ENCODE data around the gene GTF3C4. TPM values are rescaled to one million over a fixed set of nuclear protein-coding genes. Genes with fewer than 3 reads are reported as not detected.

GTF3C4 gene
- total and polyA plus RNA-seq, 2 of the 13 experiments (the other 11 are each of a cell fraction or from before 2014, with no cell fraction given) = 2.6 to 12.9 TPM

- intact Hi-C loops (cut with micrococcal nuclease; ENCODE audit: unreplicated experiment) (no loop called here), in situ Hi-C loops (cut with HindIII; ENCODE audit: extremely low pct_ligation_motif_present, low pct_unique_long_range_greater_than_20kb) (no loop called here)
- H2AFZ ChIP-seq (ENCODE audit: low read length) = no peak overlapping the region
- DNase-seq (ENCODE audit: low spot score) (no peak), FAIRE-seq (no peak), ATAC-seq (no peak)
- H3K4me2 ChIP-seq (ENCODE audit: low read depth, low read length) = no peak overlapping the region
- no peaks in the 10 kb centered on the region for H3K27me3 ChIP-seq (ENCODE audit: control insufficient read depth in 1 of 2, insufficient read depth in 2 of 2, low read length in 2 of 2)
- WGBS (ENCODE audit: low lambda C conversion rate) = 94% methylated on average over 5 of the region's 5 CpGs
- H4K20me1 ChIP-seq (ENCODE audit: insufficient read depth, low read length) = no peaks in the 10 kb centered on the region
- no peak overlapping the region for H3K9ac ChIP-seq (ENCODE audit: insufficient read depth, low read depth, low read length)
- H3K79me2 ChIP-seq (ENCODE audit: insufficient read depth, low read length) = no peaks in the 10 kb centered on the region
- H3K36me3 ChIP-seq (replicated peaks in 1 of 2; ENCODE audit: control insufficient read depth in 1 of 2, insufficient read depth in 2 of 2, low read length in 2 of 2) = peaks cover 10 to 48% of the 10 kb centered on the region in 2 experiments; a peak in 4 of 5 replicates
- no peak overlapping the region for H3K27ac ChIP-seq (ENCODE audit: extremely low read length, insufficient read depth, low read length)
- POLR2A ChIA-PET = no interaction called here
- TF ChIP-seq ZKSCAN8 (CRISPR knock-in tag; IDR thresholded peaks at IDR 0.05; ENCODE audit: borderline replicate concordance) (no peak), ZNF441 (CRISPR knock-in tag; IDR thresholded peaks at IDR 0.05; ENCODE audit: borderline replicate concordance) (no peak), MTF2 (CRISPR knock-in tag; IDR thresholded peaks at IDR 0.05; ENCODE audit: borderline replicate concordance) (no peak), ZFP62 (CRISPR knock-in tag; IDR thresholded peaks at IDR 0.05) (no peak), ZNF24 (IDR thresholded peaks at IDR 0.05) (no peak), CENPX (CRISPR knock-in tag; IDR thresholded peaks at IDR 0.05) (no peak), NFRKB (IDR thresholded peaks at IDR 0.05) (no peak), ELF1 (CRISPR knock-in tag; IDR thresholded peaks at IDR 0.05) (no peak), ZNF296 (CRISPR knock-in tag; conservative IDR thresholded peaks at IDR 0.05) (no peak), CCDC6 (CRISPR knock-in tag; IDR thresholded peaks at IDR 0.05) (no peak), ZBTB39 (CRISPR knock-in tag; IDR thresholded peaks at IDR 0.05) (no peak), ZNF557 (CRISPR knock-in tag; IDR thresholded peaks at IDR 0.05) (no peak), ZBTB10 (CRISPR knock-in tag; IDR thresholded peaks at IDR 0.05; ENCODE audit: borderline replicate concordance) (no peak), ZNF121 (CRISPR knock-in tag; IDR thresholded peaks at IDR 0.05) (no peak), ZNF629 (CRISPR knock-in tag; conservative IDR thresholded peaks at IDR 0.05) (no peak), TFAP4 (IDR thresholded peaks at IDR 0.05; ENCODE audit: borderline replicate concordance, low read depth) (no peak), ZNF564 (CRISPR knock-in tag; IDR thresholded peaks at IDR 0.05) (no peak), EP300 (IDR thresholded peaks at IDR 0.05; ENCODE audit: low read depth in 2 of 2, low read length in 2 of 2) (no peak), EP300 (CRISPR knock-in tag; IDR thresholded peaks at IDR 0.05; ENCODE audit: borderline replicate concordance) (no peak)
- peaks cover 9% of the 10 kb centered on the region; the same call in 1 of the 2 replicates for H3K4me1 ChIP-seq (ENCODE audit: insufficient read depth, low read length)
- no peaks in the 10 kb centered on the region for H3K9me3 ChIP-seq (ENCODE audit: low read length)
- no TSS peak for BruUV-seq (replicated peaks)
- CTCF ChIA-PET (ENCODE audit: low intra/inter-chr PET ratio, low total read pairs) = no interaction called here
- no peak overlapping the region for H3K4me3 ChIP-seq (replicated peaks in 1 of 3; ENCODE audit: insufficient read depth in 1 of 3, low read depth in 2 of 3, low read length in 3 of 3)
Observed at GRCh38 chr9:132631280-132631679, 39.0 kb upstream of the GTF3C4 start.
